NCI-H1105 treated with DMSO at 0.1 percent for 48 hours (cell line): ENCODE measurements around the gene NPB.
A peak's percentile ranks its signal among the peaks of the same experiment; 100 is the strongest.

Experiments
- DNase-seq: peaks from one replicate; lab custom pipeline; 2025; lab: John Stamatoyannopoulos, UW

The NPB gene

DNA sequence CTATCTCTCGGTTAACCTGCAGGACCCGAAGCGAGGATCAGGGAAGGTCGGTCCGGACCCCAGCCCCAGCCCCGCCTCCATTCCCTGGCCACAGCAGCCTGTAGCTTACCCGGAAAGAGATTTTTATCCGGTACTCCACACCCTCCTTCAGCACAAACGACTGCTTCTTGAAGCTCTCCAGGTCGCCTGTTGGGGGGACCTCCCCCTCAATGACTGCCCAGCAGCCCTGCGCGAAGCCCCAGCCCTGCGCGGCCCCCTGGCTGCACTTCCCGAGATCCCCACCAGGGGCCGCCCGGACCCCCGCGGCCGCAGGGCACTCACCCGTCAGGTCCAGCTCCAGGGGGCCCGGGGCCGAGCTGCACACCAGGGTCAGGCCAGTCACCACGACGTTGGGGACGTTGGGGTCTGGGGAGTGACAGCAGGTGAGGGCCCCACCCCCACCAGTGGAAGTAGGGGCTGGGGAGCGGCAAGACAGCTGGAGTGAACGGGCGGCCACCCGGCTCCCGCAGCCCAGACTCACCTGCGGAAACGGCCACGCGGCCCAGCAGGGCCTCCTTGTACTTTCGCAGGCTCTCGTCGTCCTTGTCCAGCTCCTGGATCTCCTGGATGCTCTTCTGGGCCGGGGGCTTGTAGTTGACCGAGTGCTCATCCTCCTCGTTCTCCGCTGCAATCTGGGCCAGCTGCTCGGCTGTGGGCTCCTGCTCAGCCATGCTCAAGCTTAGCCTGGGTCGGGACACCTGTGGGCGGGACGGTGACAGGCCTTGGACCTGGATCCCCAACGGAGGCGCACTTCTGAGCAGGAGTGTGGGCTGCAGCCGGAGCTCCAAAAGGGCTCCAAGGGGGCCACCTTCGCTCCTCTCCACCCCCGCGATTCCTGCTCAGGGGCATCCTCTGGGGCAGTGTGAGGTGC is 32.6 kb upstream of the NPB start:
- no peak for DNase-seq

DNA sequence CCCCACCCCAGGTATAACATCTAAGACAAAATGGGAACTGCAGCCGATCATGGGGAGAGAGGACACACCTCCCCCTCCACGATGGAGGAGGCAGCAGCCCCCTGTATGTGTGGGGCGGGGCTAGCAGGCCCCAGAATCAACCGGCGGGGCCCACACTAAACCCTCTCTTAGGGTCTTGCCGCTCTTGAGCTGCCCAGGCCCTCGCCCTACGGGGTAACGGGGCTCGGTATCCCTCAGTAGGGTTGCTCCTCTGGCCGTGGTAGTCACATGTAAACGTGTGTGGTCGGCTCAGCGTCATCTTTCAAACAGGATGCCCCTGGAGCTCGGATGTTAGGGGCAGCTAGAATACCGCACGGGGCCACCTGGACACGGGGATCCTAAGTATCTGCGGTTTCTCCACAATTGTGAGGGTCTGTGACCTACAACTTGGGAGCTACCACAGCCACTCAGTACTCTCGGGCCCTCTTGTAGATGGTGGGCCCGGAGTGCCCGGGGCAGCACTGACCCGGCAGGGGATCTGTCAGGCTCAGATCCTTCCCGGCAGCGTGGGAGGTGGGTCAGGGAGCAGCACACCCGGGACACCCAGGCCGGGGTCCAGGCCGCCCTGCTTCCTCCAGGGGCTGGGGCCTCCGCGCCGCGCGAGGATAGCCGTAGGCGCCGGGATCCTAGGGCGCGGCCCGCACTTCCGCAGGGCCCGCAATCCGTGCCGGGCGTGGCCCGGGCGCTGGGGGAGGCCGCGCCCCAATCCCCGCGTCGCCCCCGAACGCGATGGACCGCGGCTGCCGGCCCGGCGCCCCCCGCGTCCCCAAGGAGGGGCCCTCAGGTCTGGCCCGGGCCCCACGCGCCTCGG is 31.7 kb upstream of the NPB start:
- no peak for DNase-seq

DNA sequence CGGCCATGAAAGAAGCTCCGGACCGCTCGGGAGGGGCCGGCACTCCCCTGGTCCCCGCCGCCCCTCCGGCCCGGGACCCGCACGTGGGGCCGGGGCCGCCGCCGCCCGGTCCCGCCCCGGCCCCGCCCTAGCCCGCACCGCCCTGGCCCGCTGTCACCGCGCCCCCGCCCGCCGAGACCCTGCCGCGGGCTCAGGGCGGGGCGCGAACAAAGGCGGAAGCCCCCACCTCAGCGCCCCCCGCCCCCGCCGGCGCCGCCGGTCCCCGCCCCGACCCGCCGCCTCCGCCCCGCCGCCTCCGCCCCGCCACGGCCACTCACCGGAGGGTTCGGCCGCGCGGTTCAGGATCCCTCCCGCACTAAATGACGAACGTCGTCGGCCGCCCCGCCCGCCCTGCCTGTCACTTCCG is 31.1 kb upstream of the NPB start, which contains the start of gene ARHGDIA:
TSS of gene ARHGDIA (minus strand) at position 357 of the 406 bp plus-strand sequence. CDS start 1,407 bp downstream, outside the sequence.
- no peak for DNase-seq

- DNase-seq = peak; percentile 65
These were observed 30.4 kb upstream of the NPB start for GRCh38 chr17:81871387-81872230.

DNA sequence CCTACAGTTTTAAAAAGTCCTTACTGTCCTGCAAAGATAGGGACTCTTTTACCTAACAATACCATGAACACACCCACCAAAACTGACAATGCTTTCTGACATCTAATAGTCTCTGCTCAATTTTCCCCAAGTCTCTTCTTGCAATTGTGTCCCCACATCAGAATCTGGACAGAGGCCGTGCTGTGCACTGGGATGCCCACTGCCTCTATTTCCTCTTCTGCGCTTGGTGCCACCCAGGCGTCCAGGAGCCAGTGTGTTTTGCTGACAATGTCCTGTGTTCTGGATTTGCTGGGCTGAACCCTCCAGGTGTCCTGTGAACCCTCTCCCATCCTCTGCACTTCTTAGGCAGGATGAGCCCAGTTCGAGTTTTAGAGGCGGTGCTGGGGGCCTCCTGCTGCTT is 24.5 kb upstream of the NPB start:
- DNase-seq = no peak

GRCh38 chr17:81878294-81878693 is 23.7 kb upstream of the NPB start:
- no peak for DNase-seq

- no peak for DNase-seq
These were observed 22.9 kb upstream of the NPB start for GRCh38 chr17:81879121-81879520.

DNA sequence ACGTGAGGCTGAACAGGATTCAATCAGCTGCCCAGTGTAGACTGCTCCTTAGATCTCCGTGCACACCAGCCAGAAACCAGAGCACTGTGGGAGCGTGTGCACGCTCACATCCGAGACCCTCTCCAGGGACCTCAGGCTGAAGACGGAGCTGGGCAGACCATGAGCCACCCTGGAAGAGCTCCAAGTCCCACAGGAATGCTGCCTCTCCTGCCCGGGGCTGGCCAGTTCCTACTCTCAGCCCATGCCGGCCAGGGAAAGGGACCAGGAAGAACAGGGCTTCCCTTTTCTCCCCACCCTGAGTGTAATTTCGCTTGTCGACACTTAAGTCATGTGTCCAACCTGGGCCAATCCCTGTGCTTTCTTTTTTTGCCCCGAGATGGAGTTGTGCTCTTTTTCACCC is 17.5 kb upstream of the NPB start:
- no peak for DNase-seq

GRCh38 chr17:81884968-81885367 is 17.1 kb upstream of the NPB start:
- DNase-seq = no peak

DNA sequence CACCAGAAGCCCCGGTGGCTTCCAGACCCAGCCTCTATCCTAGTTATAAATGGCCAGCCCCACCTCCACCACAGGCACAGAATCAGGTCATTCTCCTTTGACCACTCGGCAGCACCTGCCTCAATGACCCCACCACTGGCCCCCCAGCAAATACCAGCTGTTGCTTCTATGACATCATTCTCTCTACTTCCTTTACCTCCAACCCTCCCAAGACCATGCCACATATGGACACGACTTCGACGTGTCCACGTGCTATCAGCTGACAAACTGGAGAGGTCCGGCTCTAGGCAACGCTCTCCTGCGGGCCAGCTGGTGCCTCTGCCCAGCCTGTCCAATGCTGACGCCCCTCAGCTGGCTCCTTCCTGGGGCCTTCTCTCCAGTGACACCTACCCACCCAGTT is 16.6 kb upstream of the NPB start:
- no peak for DNase-seq

DNA sequence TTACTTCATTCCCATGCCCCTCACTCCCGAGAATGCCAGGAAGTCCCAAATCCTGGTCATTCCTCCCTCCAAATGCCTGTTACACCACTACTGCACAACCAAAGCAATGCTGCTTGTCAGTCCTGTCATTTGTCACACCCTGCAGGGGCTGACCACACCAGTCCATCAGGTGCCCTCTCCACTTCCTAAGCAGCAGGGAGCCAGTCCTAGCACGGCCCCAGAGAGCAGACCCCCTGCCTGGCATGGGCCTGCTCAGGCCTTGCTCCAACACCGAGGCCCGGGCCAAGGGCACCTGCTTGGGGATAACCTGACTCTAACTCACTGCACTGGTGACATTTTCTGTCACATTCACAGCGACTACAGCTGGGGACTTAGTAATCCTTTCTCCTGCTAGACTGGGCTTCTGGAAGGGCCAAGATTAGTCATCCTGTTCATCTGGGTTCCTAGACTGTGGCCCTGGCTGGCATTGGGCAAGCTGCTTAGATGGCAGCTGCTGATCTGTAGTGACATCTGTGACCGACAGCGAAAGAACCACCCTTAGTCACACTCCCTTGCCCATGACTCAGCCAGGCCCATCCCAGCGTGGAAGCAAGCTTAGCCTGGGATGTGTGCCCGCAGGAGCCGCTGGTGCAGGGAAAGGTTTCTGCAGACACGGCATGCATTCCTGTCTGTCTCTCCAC is 16.0 kb upstream of the NPB start:
- DNase-seq = no peak

DNA sequence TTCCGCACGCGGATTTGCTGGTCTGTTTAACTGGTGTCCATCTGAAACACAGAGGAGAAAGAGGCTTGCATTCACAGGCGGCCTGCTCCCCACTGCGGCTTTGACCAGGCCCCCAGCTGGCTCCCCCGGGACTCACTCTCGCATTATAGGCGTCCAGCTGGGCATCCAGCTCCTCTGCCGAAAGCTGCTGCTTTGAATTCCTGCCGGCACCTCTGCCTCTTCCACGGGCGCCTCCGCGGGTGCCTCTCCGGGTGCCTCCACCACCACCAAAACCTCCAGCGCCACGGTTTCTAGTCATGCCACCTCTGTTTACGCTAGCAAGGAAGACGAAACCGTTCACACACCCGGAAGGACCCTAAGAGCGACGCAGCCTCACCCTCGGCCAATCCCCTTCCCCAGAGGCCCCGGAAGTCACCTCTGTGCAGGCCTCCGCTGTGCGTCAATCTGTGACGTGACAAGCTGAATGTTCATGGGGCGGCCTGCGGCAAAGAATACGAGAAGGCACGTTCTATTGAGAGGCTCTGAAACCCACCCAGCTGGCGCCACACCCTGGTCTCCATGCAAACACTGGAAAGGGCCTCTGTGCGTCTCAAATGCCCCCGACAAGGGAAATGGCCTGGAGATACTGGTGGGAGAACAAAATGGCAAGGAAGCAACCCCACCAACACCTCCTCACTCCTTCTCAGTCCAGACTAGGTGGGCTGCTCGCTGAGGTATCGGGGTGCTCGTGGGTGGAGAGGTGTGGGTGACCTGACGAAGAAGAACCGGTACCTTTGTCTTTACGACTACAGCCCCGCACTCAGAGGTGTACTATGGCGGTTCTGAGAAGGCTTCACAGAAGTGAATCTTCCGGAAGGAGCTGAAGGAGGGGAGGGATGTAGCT is 13.7 kb upstream of the NPB start:
- DNase-seq = no peak

- no peak for DNase-seq
These were observed 12.9 kb upstream of the NPB start for GRCh38 chr17:81888988-81889595.

GRCh38 chr17:81889602-81890001 is 12.4 kb upstream of the NPB start:
- DNase-seq = no peak

DNA sequence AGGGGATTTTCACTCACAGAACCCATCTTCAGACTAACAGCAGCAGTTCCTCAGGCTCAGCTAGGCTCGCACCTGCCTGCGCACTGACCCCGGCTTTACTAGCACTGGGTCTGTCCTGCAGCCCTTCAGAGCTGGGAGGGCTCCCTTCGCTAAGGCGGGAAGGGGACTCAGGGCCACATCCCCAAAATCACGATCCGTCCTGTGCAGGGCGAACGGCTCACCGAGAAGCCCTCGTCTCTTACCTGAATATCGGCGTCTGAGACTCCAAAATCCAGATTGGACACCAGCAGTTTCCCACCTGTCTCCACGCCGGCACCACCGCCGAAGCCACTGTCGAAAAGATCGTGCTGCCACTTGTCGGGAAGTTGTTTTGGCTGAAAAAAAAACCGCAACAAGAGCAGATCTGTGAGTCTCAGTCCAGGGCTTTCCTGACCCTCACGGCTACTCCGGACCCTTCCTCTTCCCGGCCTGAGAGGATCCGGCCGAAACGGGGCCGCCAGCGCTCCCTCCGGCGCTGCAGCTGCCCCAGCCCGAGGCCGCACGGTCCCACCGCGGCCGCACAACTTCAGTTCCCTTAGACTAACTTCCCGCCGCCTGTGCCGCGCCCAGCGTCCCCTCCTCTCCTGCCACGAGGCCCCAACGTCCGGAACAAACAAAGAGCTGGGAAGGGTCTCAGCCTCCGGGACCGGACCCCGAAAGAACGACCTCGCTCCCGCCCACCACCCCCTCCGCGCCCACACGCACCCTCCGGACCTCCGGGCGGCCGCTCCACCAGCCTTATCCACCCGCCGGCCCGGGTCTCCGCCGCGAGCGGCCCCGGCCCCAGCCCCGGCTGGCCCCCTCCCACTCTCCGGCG is 11.4 kb upstream of the NPB start:
- no peak for DNase-seq

- no peak for DNase-seq
These were observed 10.8 kb upstream of the NPB start for GRCh38 chr17:81891303-81891552.

DNA sequence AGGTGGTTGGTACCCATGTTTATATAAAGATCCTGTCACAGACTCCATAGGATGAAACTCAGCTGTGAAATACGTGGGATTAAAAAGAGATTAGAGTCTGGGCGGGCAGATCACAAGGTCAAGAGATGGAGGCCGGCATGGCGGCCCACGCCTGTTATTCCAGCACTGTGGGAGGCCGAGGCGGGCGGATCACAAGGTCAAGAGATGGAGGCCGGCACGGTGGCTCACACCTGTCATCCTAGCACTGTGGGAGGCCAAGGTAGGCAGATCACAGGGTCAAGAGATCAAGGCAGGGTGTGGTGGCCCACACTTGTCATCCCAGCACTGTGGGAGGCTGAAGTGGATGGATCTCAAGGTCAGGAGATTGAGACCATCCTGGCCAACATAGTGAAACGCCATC is 6.6 kb upstream of the NPB start:
- DNase-seq = no peak

- no peak for DNase-seq
These were observed 3.8 kb upstream of the NPB start for GRCh38 chr17:81898029-81898866.
